Mononuclear cell (primary cell): Measurements from ENCODE around the gene DNAH11. TPM values are rescaled to one million over a fixed set of nuclear protein-coding genes. Genes with fewer than 3 reads are reported as not detected.
"Not testable (repeated sequence)": the region's sequence is repeated elsewhere in the genome, so short reads cannot be mapped to it uniquely, and the experiment has no call there.

ENCODE experiments used
- H3K27me3 ChIP-seq: 2 replicates; pipeline ENCODE4 v1.6.0; 2011; ENCODE audit warnings: low read length, control low read depth; ENCODE audit not compliant: insufficient read depth
- H3K4me1 ChIP-seq: 2 replicates; pipeline ENCODE4 v1.5.1; 2011; ENCODE audit warnings: mild to moderate bottlenecking, low read length, control low read depth; ENCODE audit not compliant: insufficient read depth
- H3K4me3 ChIP-seq: 2 replicates; pipeline ENCODE4 v1.5.1; 2011; ENCODE audit warnings: mild to moderate bottlenecking, low read length, moderate library complexity
- H3K9me3 ChIP-seq: 2 replicates; pipeline ENCODE4 v1.5.1; 2011; ENCODE audit warnings: low read depth, mild to moderate bottlenecking, control low read depth, low read length
- total RNA-seq: library from RNA; depleted of rRNA; stranded (reverse); fragments of >200 nt; gene quantifications from one replicate; pipeline ENCODE4 v1.2.3, GENCODE V29; 2012

Gene DNAH11
- total RNA-seq, 1 donor, result under 0.01 TPM

DNA sequence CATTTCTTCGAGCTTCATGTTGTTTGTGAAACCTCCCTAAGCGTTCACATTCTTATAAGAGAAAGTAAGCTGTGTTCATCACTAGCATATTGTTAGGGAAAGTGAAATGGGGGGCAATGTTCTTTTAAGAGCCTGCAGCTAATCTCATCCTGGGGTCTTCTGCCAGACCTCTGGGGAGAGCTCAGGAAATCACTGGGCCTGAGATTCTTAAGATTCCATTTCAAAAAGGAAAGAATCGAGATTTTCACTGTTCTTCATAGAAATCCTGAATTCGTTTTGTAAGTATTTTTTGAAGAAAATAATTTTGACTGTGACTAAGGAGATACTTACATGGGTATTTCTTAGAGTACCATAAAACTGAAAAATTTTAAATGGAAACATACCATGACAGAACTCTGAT lies 242.2 kb downstream of the DNAH11 start:
- Histone ChIP-seq H3K4me3 (no peak overlapping the region), H3K9me3 (no peaks in the 10 kb centered on the region), H3K27me3 (no peaks in the 10 kb centered on the region), H3K4me1 (no peaks in the 10 kb centered on the region)

- H3K4me1 ChIP-seq, result no peaks in the 10 kb centered on the region
- no peaks in the 10 kb centered on the region for H3K27me3 ChIP-seq
- H3K4me3 ChIP-seq, result no peak overlapping the region
- H3K9me3 ChIP-seq, result no peaks in the 10 kb centered on the region
Observed at GRCh38 chr7:21805791-21806190, 263.0 kb downstream of the DNAH11 start.

DNA sequence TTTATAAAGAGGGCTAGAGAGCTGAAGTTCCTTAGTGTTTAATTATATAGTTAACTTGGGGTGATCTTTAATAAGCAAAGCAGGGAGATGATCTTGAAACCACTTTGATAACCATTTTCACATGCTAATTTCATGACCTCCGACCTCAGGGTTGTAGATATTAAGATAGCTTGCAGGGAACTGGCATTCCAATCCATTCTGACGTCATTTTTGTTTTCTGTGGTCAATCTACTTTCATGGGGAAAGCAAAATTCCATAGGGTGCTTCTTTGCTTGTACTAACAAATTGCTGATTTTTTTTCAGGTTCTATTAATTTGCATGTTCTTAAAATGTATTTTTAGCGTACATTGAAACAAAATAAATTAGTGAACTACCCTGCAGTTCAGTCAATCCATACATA lies 263.5 kb downstream of the DNAH11 start:
- Histone ChIP-seq H3K4me3 (no peak overlapping the region), H3K9me3 (no peaks in the 10 kb centered on the region), H3K4me1 (no peaks in the 10 kb centered on the region), H3K27me3 (no peaks in the 10 kb centered on the region)

GRCh38 chr7:21819048-21819447 lies 276.2 kb downstream of the DNAH11 start:
- no peaks in the 10 kb centered on the region for H3K27me3 ChIP-seq
- H3K4me1 ChIP-seq, result no peaks in the 10 kb centered on the region
- H3K9me3 ChIP-seq, result no peaks in the 10 kb centered on the region
- no peak overlapping the region for H3K4me3 ChIP-seq

DNA sequence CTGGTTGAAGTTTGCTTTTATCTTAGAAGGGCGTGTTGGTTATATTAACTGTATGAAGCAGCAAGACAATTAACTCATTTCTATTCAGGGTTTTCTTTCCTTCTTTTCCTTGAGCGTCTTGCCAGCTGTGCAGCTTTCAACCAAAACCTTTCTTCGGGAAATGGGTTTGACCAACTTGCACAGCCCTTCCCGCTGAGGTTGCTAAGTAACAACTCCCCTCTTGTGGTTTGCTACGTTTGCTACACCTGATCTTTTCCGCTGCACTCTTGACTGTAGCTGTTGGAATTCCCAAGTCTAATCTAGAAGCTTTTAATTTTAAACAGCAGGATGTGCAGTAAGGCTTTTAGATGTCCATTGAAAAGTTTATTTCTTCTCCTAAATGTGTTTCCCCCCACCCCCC lies 286.0 kb downstream of the DNAH11 start:
- no peaks in the 10 kb centered on the region for H3K4me1 ChIP-seq
- no peaks in the 10 kb centered on the region for H3K9me3 ChIP-seq
- no peaks in the 10 kb centered on the region for H3K27me3 ChIP-seq
- H3K4me3 ChIP-seq, result no peak overlapping the region

DNA sequence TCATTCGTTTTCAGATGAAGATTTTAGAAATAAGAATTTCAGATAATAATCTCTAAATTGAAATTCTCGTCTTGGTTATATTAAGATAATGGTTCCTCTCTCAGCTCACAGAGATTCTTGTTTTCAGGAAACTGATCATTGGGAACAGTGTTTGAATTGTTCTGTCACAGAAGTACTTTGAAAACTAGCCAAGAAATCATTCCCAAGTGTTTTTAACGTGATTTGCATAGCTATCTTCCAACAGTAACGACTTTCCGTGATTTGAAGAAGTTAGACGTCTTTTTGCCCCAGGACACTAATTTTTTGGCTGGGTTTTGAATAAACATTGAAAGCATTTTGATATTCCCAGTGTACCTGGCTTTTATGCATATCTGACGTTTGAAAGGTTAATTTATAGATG lies 286.9 kb downstream of the DNAH11 start:
- Histone ChIP-seq H3K4me3 (no peak overlapping the region), H3K27me3 (no peaks in the 10 kb centered on the region)

DNA sequence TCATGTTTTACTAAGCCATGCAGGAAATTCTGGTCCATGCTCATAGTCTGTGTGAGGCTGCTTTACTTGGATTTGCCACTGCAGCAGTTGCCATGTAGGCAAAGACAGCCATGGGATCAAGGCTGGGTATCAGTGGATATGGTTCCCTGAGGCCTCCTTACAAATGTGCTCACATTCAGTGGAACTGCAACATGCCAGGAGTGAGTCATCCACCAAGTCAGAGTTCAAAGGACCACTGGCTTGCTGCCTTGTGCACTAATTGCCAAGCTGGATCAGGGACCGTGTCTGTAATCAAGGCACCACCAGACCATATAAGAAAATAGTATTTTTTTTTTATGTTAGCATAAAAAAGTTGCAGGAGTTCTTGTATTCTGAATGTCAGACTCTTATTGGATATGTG lies 301.9 kb downstream of the DNAH11 start:
- no peaks in the 10 kb centered on the region for H3K9me3 ChIP-seq
- H3K27me3 ChIP-seq, result no peaks in the 10 kb centered on the region

More for the DNA sequence above, 286.9 kb downstream of the DNAH11 start:
- Histone ChIP-seq H3K9me3 (no peaks in the 10 kb centered on the region), H3K4me1 (no peaks in the 10 kb centered on the region)

DNA sequence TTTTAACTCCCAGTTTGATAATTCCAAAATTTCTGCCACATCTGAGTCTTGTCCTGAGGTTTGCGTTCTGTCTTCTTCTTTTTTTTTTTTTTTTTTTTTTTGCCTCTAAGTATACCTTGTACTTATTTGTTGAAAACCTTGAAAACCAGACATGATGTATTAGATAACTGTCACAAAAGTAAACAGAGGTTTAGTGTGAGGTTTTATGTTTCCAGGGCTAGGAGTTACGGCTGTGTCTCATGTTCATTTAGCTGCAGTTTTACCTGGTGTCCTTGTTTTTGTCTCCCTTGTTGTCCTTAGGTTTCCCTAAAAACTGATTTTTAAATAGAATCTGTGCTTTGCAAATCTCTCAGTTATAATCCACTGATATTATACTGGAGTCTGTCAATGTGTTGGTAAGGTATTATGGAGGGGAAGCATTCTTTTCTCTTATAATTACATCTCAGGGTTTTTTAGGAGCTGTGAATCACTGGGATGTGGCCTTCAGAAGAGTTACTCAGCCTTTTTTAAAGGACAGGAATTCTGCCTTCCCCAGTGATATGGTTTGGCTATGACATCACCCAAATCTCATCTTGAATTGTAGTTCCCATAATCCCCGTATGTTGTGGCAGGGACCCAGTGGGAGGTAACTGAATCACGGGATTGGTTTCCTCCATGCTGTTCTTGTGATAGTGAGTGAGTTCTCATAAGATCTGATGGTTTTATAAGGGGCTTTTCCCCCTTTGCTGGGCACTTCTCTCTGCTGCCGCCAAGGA lies 307.9 kb downstream of the DNAH11 start:
- H3K9me3 ChIP-seq, result no peaks in the 10 kb centered on the region
- no peaks in the 10 kb centered on the region for H3K4me1 ChIP-seq
- no peaks in the 10 kb centered on the region for H3K27me3 ChIP-seq
- H3K4me3 ChIP-seq, result no peak overlapping the region

More for the DNA sequence above, 301.9 kb downstream of the DNAH11 start:
- Histone ChIP-seq H3K4me1 (no peaks in the 10 kb centered on the region), H3K4me3 (no peak overlapping the region)

DNA sequence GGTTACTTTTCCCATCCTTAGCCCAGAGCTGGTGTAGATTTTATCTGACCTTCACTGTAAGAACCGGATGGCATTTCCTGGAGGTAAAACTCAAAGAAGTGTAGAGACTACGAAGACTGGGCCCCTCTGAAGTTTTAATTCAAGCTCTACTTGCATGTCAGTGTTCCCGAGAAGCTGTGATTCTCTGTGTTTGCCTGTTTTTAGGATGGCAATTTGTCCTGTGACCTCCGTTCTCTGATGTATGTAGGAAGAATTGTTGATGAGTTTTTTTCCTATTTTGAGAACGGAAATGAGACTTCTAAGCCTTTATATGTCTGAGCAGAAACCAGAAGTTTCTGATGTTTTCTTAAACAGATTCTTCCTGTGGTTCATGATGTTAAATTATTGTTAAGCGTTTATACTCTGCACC lies 308.7 kb downstream of the DNAH11 start:
- Histone ChIP-seq H3K9me3 (no peaks in the 10 kb centered on the region), H3K4me1 (no peaks in the 10 kb centered on the region), H3K27me3 (no peaks in the 10 kb centered on the region), H3K4me3 (no peak overlapping the region)

- not testable (repeated sequence) for H3K27me3 ChIP-seq, H3K4me3 ChIP-seq
Observed at GRCh38 chr7:21865631-21866204, 322.9 kb downstream of the DNAH11 start.

DNA sequence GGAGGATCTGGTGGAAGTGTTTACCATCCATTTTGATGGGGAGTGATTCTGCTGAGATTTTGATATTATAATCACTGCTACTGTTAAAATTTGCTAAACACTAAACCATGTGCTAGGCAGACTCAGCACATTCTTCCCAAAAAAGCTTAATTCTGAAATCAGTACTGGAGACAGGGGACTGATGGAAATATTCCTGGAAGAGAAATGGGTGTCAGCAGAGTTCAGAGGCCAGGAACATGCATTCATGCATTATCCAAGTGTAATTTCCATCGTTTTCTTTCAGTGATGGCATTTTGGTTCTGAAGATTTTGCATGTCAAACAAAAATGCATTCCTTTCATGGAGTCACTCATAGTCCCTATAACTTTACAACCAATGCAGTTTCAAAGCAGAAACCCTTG lies 323.9 kb downstream of the DNAH11 start:
- Histone ChIP-seq H3K4me1 (peaks cover 3% of the 10 kb centered on the region), H3K9me3 (no peaks in the 10 kb centered on the region), H3K27me3 (no peaks in the 10 kb centered on the region), H3K4me3 (no peak overlapping the region)

More at GRCh38 chr7:21865631-21866204, 322.9 kb downstream of the DNAH11 start:
- not testable (repeated sequence) for H3K4me1 ChIP-seq, H3K9me3 ChIP-seq

- no peaks in the 10 kb centered on the region for H3K27me3 ChIP-seq
Observed at GRCh38 chr7:21867226-21867625, 324.4 kb downstream of the DNAH11 start.

GRCh38 chr7:21867816-21868575 lies 325.2 kb downstream of the DNAH11 start:
- H3K4me3 ChIP-seq, result no peak overlapping the region
- no peaks in the 10 kb centered on the region for H3K27me3 ChIP-seq
- H3K9me3 ChIP-seq, result no peaks in the 10 kb centered on the region
- H3K4me1 ChIP-seq, result peaks cover 3% of the 10 kb centered on the region

More at GRCh38 chr7:21867226-21867625, 324.4 kb downstream of the DNAH11 start:
- no peak overlapping the region for H3K4me3 ChIP-seq
- H3K4me1 ChIP-seq, result peaks cover 3% of the 10 kb centered on the region
- no peaks in the 10 kb centered on the region for H3K9me3 ChIP-seq

DNA sequence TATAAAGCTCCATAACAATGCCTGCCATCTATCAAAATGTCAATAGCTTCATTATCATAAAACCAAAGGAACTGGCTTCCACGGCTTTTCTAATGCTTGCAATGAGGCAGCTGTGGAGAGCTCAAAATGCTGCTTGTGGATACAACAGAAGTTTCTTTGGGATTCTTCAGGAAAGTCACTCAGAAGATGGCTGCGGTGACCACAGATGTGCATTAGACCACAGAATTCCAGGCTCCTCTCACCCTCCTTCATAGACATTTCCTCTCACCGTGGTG lies 325.7 kb downstream of the DNAH11 start:
- no peaks in the 10 kb centered on the region for H3K27me3 ChIP-seq
- H3K4me3 ChIP-seq, result no peak overlapping the region
- no peaks in the 10 kb centered on the region for H3K9me3 ChIP-seq
- peaks cover 3% of the 10 kb centered on the region for H3K4me1 ChIP-seq

- H3K9me3 ChIP-seq, result no peaks in the 10 kb centered on the region
Observed at GRCh38 chr7:21869785-21870402, 327.1 kb downstream of the DNAH11 start.

More at GRCh38 chr7:21869785-21870402, 327.1 kb downstream of the DNAH11 start:
- Histone ChIP-seq H3K27me3 (no peaks in the 10 kb centered on the region), H3K4me1 (peaks cover 3% of the 10 kb centered on the region), H3K4me3 (no peak overlapping the region)
